SK-N-MC (cell line): Measurements from ENCODE around the gene HK2.

Source experiments
- EZH2 ChIP-seq: fragments of 200-600 bp; sonication (generic); IDR thresholded peaks from one replicate; pipeline ENCODE4 v1.6.1; 2017; ENCODE audit warnings: antibody characterized with exemption
- POLR2AphosphoS5 ChIP-seq: IDR thresholded peaks from 2 replicates; pipeline ENCODE4 v1.6.1; 2012; ENCODE audit warnings: mild to moderate bottlenecking, low read depth, low read length, borderline replicate concordance

DNA sequence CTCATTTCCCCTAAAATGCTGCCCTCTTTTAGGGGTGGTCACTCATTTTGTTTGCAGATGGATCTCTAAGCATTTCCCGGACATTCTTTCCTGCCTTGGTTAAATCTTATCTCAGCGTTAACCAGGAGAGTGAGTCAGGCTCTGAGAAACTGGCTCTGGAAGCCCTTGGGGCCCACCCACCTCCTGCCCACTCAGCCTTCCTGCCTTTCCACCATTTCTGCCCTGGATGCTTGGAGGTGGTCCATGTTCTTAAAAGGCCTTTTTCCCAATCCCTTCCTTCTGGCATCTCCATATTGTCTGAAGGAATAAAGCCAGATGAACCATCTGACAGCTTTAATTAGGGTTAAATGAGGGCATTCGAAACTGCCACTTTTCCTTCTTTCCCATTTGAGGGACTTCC is 9.5 kb downstream of the HK2 start:
- TF ChIP-seq EZH2, result no peak
- no peak for TF ChIP-seq POLR2AphosphoS5
